HepG2 (cell line): ENCODE measurements around the gene CHAF1A.

ENCODE experiments used
- EZH2 ChIP-seq: conservative IDR thresholded peaks from 2 replicates; pipeline ENCODE4 v1.6.1; 2012; ENCODE audit warnings: mild to moderate bottlenecking, low read depth, low read length, moderate library complexity
- FOXO1 ChIP-seq: sonication (generic); formaldehyde crosslinking; IDR thresholded peaks from 2 replicates; pipeline ENCODE4 v1.4.0; 2020; ENCODE audit warnings: missing genetic modification reagents
- HDAC2 ChIP-seq: sonication (generic); formaldehyde crosslinking; IDR thresholded peaks from 2 replicates; pipeline ENCODE4 v1.4.0; 2020; ENCODE audit warnings: missing genetic modification reagents
- HOXA3 ChIP-seq: sonication (generic); formaldehyde crosslinking; IDR thresholded peaks from 2 replicates; pipeline ENCODE4 v1.5.0; 2020; ENCODE audit warnings: missing genetic modification reagents
- HOXA9 ChIP-seq: sonication (generic); formaldehyde crosslinking; IDR thresholded peaks from 2 replicates; pipeline ENCODE4 v1.8.1; 2022; ENCODE audit warnings: missing genetic modification reagents, mild to moderate bottlenecking, moderate library complexity, borderline replicate concordance
- POLR2AphosphoS5 ChIP-seq: IDR thresholded peaks from 2 replicates; pipeline ENCODE4 v1.6.1; 2012; ENCODE audit warnings: low read depth, low read length
- SMAD1 ChIP-seq: sonication (generic); formaldehyde crosslinking; IDR thresholded peaks from 2 replicates; pipeline ENCODE4 v1.4.0; 2020; ENCODE audit warnings: missing genetic modification reagents, low read depth, mild to moderate bottlenecking, borderline replicate concordance
- TCF7L2 ChIP-seq: IDR thresholded peaks from 2 replicates; pipeline ENCODE4 v1.6.1; 2011; ENCODE audit warnings: mild to moderate bottlenecking, low read depth, low read length, moderate library complexity
- ZFX ChIP-seq: sonication (generic); formaldehyde crosslinking; IDR thresholded peaks from 2 replicates; pipeline ENCODE4 v1.4.0; 2020; ENCODE audit warnings: mild to moderate bottlenecking, low read depth, missing genetic modification reagents, moderate library complexity
- ZNF558 ChIP-seq: sonication (generic); formaldehyde crosslinking; IDR thresholded peaks from 2 replicates; pipeline ENCODE4 v1.9.0; 2022; ENCODE audit warnings: mild to moderate bottlenecking, missing genetic modification reagents, borderline replicate concordance
- TF ChIP-seq, protein P1 (sequence below): fragments of 450-650 bp; IDR thresholded peaks from 2 replicates; pipeline ENCODE4 v1.6.1; 2017; ENCODE audit warnings: mild to moderate bottlenecking

DNA sequence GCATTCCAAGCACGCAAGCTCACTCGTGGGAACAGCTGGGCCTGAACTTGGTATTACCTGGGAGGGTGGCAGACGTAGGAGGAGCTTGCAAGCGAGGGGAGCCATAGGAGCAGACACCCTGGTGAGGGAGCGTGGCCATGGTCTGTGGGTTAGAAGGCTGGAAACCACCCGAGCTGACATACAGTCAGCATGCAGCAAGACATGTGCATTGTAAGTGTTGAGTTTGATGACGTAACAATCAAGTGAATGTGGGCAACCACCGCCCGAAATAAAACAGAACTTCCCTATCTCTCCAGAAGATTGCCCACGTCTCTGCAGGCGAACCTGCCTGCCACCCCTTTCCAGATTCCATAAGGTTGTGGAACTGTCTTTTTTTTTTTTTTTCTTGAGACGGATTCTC is 28.3 kb downstream of the CHAF1A start:
- TF ChIP-seq HOXA9 (CRISPR knock-in tag), result no peak
- TF ChIP-seq ZNF558 (CRISPR knock-in tag), result no peak
- TF ChIP-seq POLR2AphosphoS5, result no peak
- TF ChIP-seq, protein P1, sequence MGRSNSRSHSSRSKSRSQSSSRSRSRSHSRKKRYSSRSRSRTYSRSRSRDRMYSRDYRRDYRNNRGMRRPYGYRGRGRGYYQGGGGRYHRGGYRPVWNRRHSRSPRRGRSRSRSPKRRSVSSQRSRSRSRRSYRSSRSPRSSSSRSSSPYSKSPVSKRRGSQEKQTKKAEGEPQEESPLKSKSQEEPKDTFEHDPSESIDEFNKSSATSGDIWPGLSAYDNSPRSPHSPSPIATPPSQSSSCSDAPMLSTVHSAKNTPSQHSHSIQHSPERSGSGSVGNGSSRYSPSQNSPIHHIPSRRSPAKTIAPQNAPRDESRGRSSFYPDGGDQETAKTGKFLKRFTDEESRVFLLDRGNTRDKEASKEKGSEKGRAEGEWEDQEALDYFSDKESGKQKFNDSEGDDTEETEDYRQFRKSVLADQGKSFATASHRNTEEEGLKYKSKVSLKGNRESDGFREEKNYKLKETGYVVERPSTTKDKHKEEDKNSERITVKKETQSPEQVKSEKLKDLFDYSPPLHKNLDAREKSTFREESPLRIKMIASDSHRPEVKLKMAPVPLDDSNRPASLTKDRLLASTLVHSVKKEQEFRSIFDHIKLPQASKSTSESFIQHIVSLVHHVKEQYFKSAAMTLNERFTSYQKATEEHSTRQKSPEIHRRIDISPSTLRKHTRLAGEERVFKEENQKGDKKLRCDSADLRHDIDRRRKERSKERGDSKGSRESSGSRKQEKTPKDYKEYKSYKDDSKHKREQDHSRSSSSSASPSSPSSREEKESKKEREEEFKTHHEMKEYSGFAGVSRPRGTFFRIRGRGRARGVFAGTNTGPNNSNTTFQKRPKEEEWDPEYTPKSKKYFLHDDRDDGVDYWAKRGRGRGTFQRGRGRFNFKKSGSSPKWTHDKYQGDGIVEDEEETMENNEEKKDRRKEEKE, result no peak
- no peak for TF ChIP-seq ZFX (CRISPR knock-in tag)
- no peak for TF ChIP-seq TCF7L2
- TF ChIP-seq SMAD1 (CRISPR knock-in tag), result no peak
- no peak for TF ChIP-seq FOXO1 (CRISPR knock-in tag)
- TF ChIP-seq EZH2, result no peak
- no peak for TF ChIP-seq HOXA3 (CRISPR knock-in tag)
- no peak for TF ChIP-seq HDAC2 (CRISPR knock-in tag)
